ENCODE data around the gene CHD9NB.

CHD9NB gene

GRCh38 chr16:53081686-53082407, 29.1 kb upstream of the CHD9NB start:
- Histone ChIP-seq H3K36me3 (ENCODE audit: insufficient read depth) (no peaks in the 10 kb centered on the region), H3K27me3 (ENCODE audit: insufficient read depth, low read depth) (no peaks in the 10 kb centered on the region), H3K27ac (no peak overlapping the region), H3K79me2 (ENCODE audit: insufficient read depth, low read depth) (no peaks in the 10 kb centered on the region), H3K4me2 (no peak overlapping the region), H3K4me3 (IDR thresholded peaks at IDR 0.05; ENCODE audit: insufficient read depth, low read depth, low read length) (no peak overlapping the region), H3K4me1 (ENCODE audit: low read depth, poor library complexity, severe bottlenecking) (no peaks in the 10 kb centered on the region), H4K20me1 (ENCODE audit: insufficient read depth) (no peaks in the 10 kb centered on the region), H2AFZ (ENCODE audit: low read depth) (no peak overlapping the region), H3K9ac (no peak overlapping the region)
- TF ChIP-seq, protein P1, sequence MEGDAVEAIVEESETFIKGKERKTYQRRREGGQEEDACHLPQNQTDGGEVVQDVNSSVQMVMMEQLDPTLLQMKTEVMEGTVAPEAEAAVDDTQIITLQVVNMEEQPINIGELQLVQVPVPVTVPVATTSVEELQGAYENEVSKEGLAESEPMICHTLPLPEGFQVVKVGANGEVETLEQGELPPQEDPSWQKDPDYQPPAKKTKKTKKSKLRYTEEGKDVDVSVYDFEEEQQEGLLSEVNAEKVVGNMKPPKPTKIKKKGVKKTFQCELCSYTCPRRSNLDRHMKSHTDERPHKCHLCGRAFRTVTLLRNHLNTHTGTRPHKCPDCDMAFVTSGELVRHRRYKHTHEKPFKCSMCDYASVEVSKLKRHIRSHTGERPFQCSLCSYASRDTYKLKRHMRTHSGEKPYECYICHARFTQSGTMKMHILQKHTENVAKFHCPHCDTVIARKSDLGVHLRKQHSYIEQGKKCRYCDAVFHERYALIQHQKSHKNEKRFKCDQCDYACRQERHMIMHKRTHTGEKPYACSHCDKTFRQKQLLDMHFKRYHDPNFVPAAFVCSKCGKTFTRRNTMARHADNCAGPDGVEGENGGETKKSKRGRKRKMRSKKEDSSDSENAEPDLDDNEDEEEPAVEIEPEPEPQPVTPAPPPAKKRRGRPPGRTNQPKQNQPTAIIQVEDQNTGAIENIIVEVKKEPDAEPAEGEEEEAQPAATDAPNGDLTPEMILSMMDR (conservative IDR thresholded peaks at IDR 0.05; ENCODE audit: low read depth, low read length), result no peak

- Histone ChIP-seq H3K4me3 (IDR thresholded peaks at IDR 0.05; ENCODE audit: insufficient read depth, low read depth, low read length) (no peak overlapping the region), H3K36me3 (ENCODE audit: insufficient read depth) (no peaks in the 10 kb centered on the region), H2AFZ (ENCODE audit: low read depth) (no peak overlapping the region), H3K4me1 (ENCODE audit: low read depth, poor library complexity, severe bottlenecking) (no peaks in the 10 kb centered on the region), H3K79me2 (ENCODE audit: insufficient read depth, low read depth) (no peaks in the 10 kb centered on the region), H3K9ac (no peak overlapping the region), H3K27ac (no peak overlapping the region), H3K4me2 (no peak overlapping the region), H4K20me1 (ENCODE audit: insufficient read depth) (no peaks in the 10 kb centered on the region), H3K27me3 (ENCODE audit: insufficient read depth, low read depth) (no peaks in the 10 kb centered on the region)
- TF ChIP-seq, protein P1 (conservative IDR thresholded peaks at IDR 0.05; ENCODE audit: low read depth, low read length), result no peak
Measured at GRCh38 chr16:53081032-53081424, 28.3 kb upstream of the CHD9NB start.

- H3K79me2 ChIP-seq (ENCODE audit: insufficient read depth, low read depth), result 0 out of 2 replicates have a peak, but pooled peaks cover 4% of the 10 kb centered on the region
- no peaks in the 10 kb centered on the region for H3K27me3 ChIP-seq (ENCODE audit: insufficient read depth, low read depth)
- no peak overlapping the region for H3K27ac ChIP-seq
- no peaks in the 10 kb centered on the region for H3K36me3 ChIP-seq (ENCODE audit: insufficient read depth)
- H3K9ac ChIP-seq, result no peak overlapping the region
- no peak overlapping the region for H3K4me2 ChIP-seq
- H3K4me1 ChIP-seq (ENCODE audit: low read depth, poor library complexity, severe bottlenecking), result no peaks in the 10 kb centered on the region
- H4K20me1 ChIP-seq (ENCODE audit: insufficient read depth), result no peaks in the 10 kb centered on the region
- no peak overlapping the region for H2AFZ ChIP-seq (ENCODE audit: low read depth)
- H3K4me3 ChIP-seq (IDR thresholded peaks at IDR 0.05; ENCODE audit: insufficient read depth, low read depth, low read length), result no peak overlapping the region
- TF ChIP-seq, protein P1 (conservative IDR thresholded peaks at IDR 0.05; ENCODE audit: low read depth, low read length), result no peak
Measured at GRCh38 chr16:53080345-53081031, 27.8 kb upstream of the CHD9NB start.

DNA sequence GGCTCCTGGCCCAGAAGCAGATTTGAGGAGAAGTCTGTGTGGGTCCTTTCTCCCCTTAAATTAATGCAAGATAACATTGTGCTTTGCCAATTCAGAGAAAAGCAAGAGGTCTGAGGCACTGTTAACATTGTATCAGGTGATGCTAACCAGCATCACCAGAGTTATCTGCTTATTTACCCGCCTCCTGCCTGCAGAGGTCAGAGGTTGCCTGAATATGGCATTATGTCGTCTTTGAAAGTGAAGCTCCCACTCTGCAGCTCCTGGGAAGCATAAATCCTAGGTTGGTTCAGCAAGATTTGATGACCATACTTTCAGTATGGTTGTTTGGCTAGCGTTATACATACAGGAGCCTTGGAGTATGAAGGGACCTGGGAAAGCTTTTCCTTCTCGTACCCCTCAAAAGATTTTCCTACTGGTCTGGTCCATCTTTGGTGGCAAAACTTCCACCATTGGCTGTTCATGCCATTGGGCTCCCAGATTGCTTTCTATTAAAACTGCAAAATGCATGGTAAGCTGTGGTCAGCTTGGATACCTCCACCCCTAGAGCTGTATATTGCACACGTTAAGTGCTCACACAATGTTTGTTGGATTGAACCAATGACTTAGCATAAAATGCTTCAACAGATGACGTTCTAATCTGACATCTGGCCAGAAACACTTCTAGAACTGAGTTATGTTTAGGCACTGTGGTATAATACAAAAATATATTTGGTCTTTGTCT, 26.2 kb upstream of the CHD9NB start:
- no peak overlapping the region for H3K4me2 ChIP-seq
- H3K9ac ChIP-seq, result no peak overlapping the region
- H4K20me1 ChIP-seq (ENCODE audit: insufficient read depth), result no peaks in the 10 kb centered on the region
- H3K27me3 ChIP-seq (ENCODE audit: insufficient read depth, low read depth), result no peaks in the 10 kb centered on the region
- H3K36me3 ChIP-seq (ENCODE audit: insufficient read depth), result no peaks in the 10 kb centered on the region
- H3K4me3 ChIP-seq (IDR thresholded peaks at IDR 0.05; ENCODE audit: insufficient read depth, low read depth, low read length), result no peak overlapping the region
- H3K27ac ChIP-seq, result no peak overlapping the region
- 0 out of 2 replicates have a peak, but pooled peaks cover 4% of the 10 kb centered on the region for H3K79me2 ChIP-seq (ENCODE audit: insufficient read depth, low read depth)
- no peak overlapping the region for H2AFZ ChIP-seq (ENCODE audit: low read depth)
- H3K4me1 ChIP-seq (ENCODE audit: low read depth, poor library complexity, severe bottlenecking), result no peaks in the 10 kb centered on the region
- TF ChIP-seq, protein P1 (conservative IDR thresholded peaks at IDR 0.05; ENCODE audit: low read depth, low read length), result no peak

Measured in KMS-11 (cell line).